Uterus (tissue), 2 donors: Measurements from ENCODE around the gene RPL10.

Experiments used
- POLR2A ChIP-seq, 2 donors: fragments of 450-650 bp; IDR thresholded peaks; one replicate each; pipeline ENCODE4 v1.6.1; 2016; ENCODE audit warnings: antibody characterized with exemption in 2 of 2, mild to moderate bottlenecking in 1 of 2, moderate library complexity in 1 of 2
- TF ChIP-seq, protein P1 (sequence below), 4 experiments: fragments of 200-600 bp in 2 of 4; fragments of 450-650 bp in 2 of 4; sonication (generic) in 2 of 4; IDR thresholded peaks; one replicate each; pipeline ENCODE4 v1.5.1; 2016 to 2019; ENCODE audit warnings: antibody characterized with exemption in 4 of 4, mild to moderate bottlenecking in 2 of 4, moderate library complexity in 1 of 4

DNA sequence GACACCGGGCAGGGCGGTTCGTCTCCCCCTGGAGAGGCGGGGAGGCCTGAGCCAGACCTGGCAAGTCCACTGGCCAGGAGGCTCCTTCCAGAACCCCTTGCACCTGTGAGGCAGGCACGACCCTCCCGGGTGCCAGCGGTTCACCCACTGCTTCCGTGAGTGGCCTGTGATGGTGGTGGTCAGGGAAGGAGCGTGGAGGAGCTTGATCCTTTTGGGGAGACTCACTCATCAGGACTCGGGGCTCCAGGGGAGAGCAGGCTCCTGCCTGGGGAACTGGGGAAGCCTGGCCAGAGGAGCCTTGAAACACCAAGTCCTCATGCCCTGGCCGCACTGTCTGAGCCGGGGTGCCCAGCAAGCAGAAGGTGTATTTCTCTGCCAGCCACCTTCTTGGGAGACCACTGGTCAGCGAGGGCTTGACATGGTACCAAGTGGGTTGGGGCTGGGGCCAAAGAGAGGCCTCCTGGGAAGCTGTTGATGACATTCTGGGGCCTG is 46.6 kb downstream of the RPL10 start:
- TF ChIP-seq, protein P1, sequence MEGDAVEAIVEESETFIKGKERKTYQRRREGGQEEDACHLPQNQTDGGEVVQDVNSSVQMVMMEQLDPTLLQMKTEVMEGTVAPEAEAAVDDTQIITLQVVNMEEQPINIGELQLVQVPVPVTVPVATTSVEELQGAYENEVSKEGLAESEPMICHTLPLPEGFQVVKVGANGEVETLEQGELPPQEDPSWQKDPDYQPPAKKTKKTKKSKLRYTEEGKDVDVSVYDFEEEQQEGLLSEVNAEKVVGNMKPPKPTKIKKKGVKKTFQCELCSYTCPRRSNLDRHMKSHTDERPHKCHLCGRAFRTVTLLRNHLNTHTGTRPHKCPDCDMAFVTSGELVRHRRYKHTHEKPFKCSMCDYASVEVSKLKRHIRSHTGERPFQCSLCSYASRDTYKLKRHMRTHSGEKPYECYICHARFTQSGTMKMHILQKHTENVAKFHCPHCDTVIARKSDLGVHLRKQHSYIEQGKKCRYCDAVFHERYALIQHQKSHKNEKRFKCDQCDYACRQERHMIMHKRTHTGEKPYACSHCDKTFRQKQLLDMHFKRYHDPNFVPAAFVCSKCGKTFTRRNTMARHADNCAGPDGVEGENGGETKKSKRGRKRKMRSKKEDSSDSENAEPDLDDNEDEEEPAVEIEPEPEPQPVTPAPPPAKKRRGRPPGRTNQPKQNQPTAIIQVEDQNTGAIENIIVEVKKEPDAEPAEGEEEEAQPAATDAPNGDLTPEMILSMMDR (IDR thresholded peaks at IDR 0.05): no peak
- no peak for TF ChIP-seq POLR2A (IDR thresholded peaks at IDR 0.05)
